Smooth muscle cell (in vitro differentiated cells): ENCODE measurements around the gene LCNL1. TPM values are rescaled to one million over a fixed set of nuclear protein-coding genes. Genes with fewer than 3 reads are reported as not detected.

Experiments used
- DNase-seq: peaks from one replicate; lab custom pipeline; 2025; ENCODE audit not compliant: unreplicated experiment; lab: John Stamatoyannopoulos, UW
- H2AFZ ChIP-seq: fragments of 200-600 bp; sonication (generic); 2 replicates; pipeline ENCODE4 v1.6.0; 2016; ENCODE audit warnings: antibody characterized with exemption, low read depth, mild to moderate bottlenecking
- H3F3A ChIP-seq: fragments of 200-600 bp; sonication (generic); 2 replicates; pipeline ENCODE4 v1.6.0; 2017; ENCODE audit warnings: antibody characterized with exemption, low read depth
- H3K27ac ChIP-seq: fragments of 200-600 bp; sonication (generic); 2 replicates; pipeline ENCODE4 v1.5.1; 2016; ENCODE audit warnings: low read depth, mild to moderate bottlenecking
- H3K27me3 ChIP-seq: fragments of 200-600 bp; sonication (generic); 2 replicates; pipeline ENCODE4 v1.6.1; 2016; ENCODE audit warnings: low read depth, mild to moderate bottlenecking
- H3K36me3 ChIP-seq: fragments of 200-600 bp; sonication (generic); 2 replicates; pipeline ENCODE4 v1.5.1; 2016; ENCODE audit warnings: low read depth
- H3K4me1 ChIP-seq: fragments of 200-600 bp; sonication (generic); 2 replicates; pipeline ENCODE4 v1.5.1; 2016; ENCODE audit warnings: low read depth
- H3K4me2 ChIP-seq: fragments of 200-600 bp; sonication (generic); 2 replicates; pipeline ENCODE4 v1.6.0; 2016; ENCODE audit warnings: mild to moderate bottlenecking
- H3K4me3 ChIP-seq: fragments of 200-600 bp; sonication (generic); 2 replicates; pipeline ENCODE4 v1.5.1; 2016; ENCODE audit warnings: mild to moderate bottlenecking
- H3K79me2 ChIP-seq: fragments of 200-600 bp; sonication (generic); 2 replicates; pipeline ENCODE4 v1.6.0; 2016; ENCODE audit warnings: low read depth, mild to moderate bottlenecking
- H3K9ac ChIP-seq: fragments of 200-600 bp; sonication (generic); 2 replicates; pipeline ENCODE4 v1.6.0; 2016; ENCODE audit warnings: low read depth
- H3K9me3 ChIP-seq: fragments of 200-600 bp; sonication (generic); replicated peaks from 2 replicates; pipeline ENCODE4 v1.5.1; 2016; ENCODE audit warnings: low read depth
- H4K20me1 ChIP-seq: fragments of 200-600 bp; sonication (generic); 2 replicates; pipeline ENCODE4 v1.6.0; 2016; ENCODE audit warnings: low read depth
- CTCF ChIP-seq: fragments of 200-600 bp; sonication (generic); IDR thresholded peaks from 2 replicates; pipeline ENCODE4 v1.5.1; 2017; ENCODE audit warnings: borderline replicate concordance, mild to moderate bottlenecking, antibody characterized with exemption; ENCODE audit not compliant: insufficient read depth, poor library complexity, severe bottlenecking
- WGBS: methylation state at CpG from one replicate; pipeline ENCODE4 v1.1.7; 2016; ENCODE audit warnings: low lambda C conversion rate; 5-methylcytosine and 5-hydroxymethylcytosine counted together
- polyA plus RNA-seq: library from polyadenylated mRNA; unstranded; fragments of >200 nt; fragmentation: Nextera tagmentation; extraction: Ambion mirVana; gene quantifications from 2 replicates; pipeline ENCODE4 v1.2.1, GENCODE V29; 2016
- total RNA-seq: library from RNA; depleted of rRNA; stranded (reverse); fragments of >200 nt; gene quantifications from 2 replicates; pipeline ENCODE4 v1.2.3, GENCODE V29; 2014

LCNL1 gene
- total and polyA plus RNA-seq, 2 experiments from 2014 or later, result 0.89 to 1.1 TPM

- Histone ChIP-seq H3K4me1 (peaks cover 4% of the 10 kb centered on the region), H3K79me2 (no peaks in the 10 kb centered on the region), H3F3A (no peaks in the 10 kb centered on the region), H4K20me1 (peaks cover 9% of the 10 kb centered on the region), H2AFZ (no peak overlapping the region), H3K27me3 (peaks cover 29% of the 10 kb centered on the region), H3K4me2 (no peak overlapping the region), H3K4me3 (no peak overlapping the region), H3K27ac (no peak overlapping the region), H3K9me3 (no peaks in the 10 kb centered on the region), H3K36me3 (no peaks in the 10 kb centered on the region), H3K9ac (no peak overlapping the region)
- DNase-seq, result no peak
- TF ChIP-seq CTCF, result no peak
- WGBS, result 66% methylated on average over 16 of the region's 17 CpGs
These were observed 1.1 kb upstream of the LCNL1 start for GRCh38 chr9:136981588-136982231.

GRCh38 chr9:136983167-136983566, 374 bp downstream of the LCNL1 start:
- no peak overlapping the region for H2AFZ ChIP-seq
- peaks cover 29% of the 10 kb centered on the region for H3K27me3 ChIP-seq
- H3K36me3 ChIP-seq, result no peaks in the 10 kb centered on the region
- no peaks in the 10 kb centered on the region for H3F3A ChIP-seq
- H3K9me3 ChIP-seq, result no peaks in the 10 kb centered on the region
- 93% methylated on average over 9 of the region's 9 CpGs for WGBS
- H3K4me2 ChIP-seq, result no peak overlapping the region
- no peaks in the 10 kb centered on the region for H3K79me2 ChIP-seq
- DNase-seq, result no peak
- no peak for TF ChIP-seq CTCF
- no peak overlapping the region for H3K27ac ChIP-seq
- H3K4me3 ChIP-seq, result no peak overlapping the region
- no peaks in the 10 kb centered on the region for H3K4me1 ChIP-seq
- no peak overlapping the region for H3K9ac ChIP-seq
- H4K20me1 ChIP-seq, result peaks cover 9% of the 10 kb centered on the region

GRCh38 chr9:136983656-136984314, 992 bp downstream of the LCNL1 start:
- TF ChIP-seq CTCF, result no peak
- Histone ChIP-seq H3F3A (no peaks in the 10 kb centered on the region), H4K20me1 (peaks cover 9% of the 10 kb centered on the region), H2AFZ (no peak overlapping the region), H3K9ac (no peak overlapping the region), H3K4me3 (no peak overlapping the region), H3K27me3 (peaks cover 29% of the 10 kb centered on the region), H3K27ac (no peak overlapping the region), H3K4me1 (no peaks in the 10 kb centered on the region), H3K36me3 (no peaks in the 10 kb centered on the region), H3K4me2 (no peak overlapping the region), H3K9me3 (no peaks in the 10 kb centered on the region), H3K79me2 (no peaks in the 10 kb centered on the region)
- no peak for DNase-seq
- 83% methylated on average over 11 of the region's 11 CpGs for WGBS
